ENCODE data around the gene CNST. TPM values are rescaled to one million over a fixed set of nuclear protein-coding genes. Genes with fewer than 3 reads are reported as not detected.
A peak's percentile ranks its signal among the peaks of the same experiment; 100 is the strongest.

CNST gene
- total and polyA plus RNA-seq, 2 of the 13 experiments (the other 11 are each of a cell fraction or from before 2014, with no cell fraction given), result 6.3 to 12.4 TPM

DNA sequence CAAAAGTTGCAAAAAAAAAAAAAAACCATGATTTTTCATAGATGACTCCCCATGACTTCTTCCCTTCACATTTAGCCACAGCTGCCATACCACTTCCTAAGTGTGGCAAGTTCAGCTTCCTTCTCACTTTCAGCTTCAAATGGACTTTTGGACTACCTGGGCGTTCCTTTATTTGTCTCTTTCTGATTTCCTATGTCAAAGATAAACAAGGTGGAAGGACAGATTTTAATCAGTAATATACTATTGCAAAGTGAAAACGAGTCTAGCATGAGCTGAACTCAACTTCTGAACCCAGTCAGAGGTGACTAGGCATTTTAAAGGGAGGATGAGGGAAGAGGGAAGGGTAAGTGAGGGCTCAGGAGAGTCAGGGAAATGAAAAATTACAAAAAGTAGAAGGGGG is 143.6 kb downstream of the CNST start (continued):
- TF ChIP-seq, protein P1, sequence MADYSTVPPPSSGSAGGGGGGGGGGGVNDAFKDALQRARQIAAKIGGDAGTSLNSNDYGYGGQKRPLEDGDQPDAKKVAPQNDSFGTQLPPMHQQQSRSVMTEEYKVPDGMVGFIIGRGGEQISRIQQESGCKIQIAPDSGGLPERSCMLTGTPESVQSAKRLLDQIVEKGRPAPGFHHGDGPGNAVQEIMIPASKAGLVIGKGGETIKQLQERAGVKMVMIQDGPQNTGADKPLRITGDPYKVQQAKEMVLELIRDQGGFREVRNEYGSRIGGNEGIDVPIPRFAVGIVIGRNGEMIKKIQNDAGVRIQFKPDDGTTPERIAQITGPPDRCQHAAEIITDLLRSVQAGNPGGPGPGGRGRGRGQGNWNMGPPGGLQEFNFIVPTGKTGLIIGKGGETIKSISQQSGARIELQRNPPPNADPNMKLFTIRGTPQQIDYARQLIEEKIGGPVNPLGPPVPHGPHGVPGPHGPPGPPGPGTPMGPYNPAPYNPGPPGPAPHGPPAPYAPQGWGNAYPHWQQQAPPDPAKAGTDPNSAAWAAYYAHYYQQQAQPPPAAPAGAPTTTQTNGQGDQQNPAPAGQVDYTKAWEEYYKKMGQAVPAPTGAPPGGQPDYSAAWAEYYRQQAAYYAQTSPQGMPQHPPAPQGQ (CRISPR knock-in tag; IDR thresholded peaks at IDR 0.05; ENCODE audit: borderline replicate concordance), result no peak
- TF ChIP-seq RCOR2 (CRISPR knock-in tag; IDR thresholded peaks at IDR 0.05) (peak; percentile 83), KAT8 (CRISPR knock-in tag; IDR thresholded peaks at IDR 0.05) (0 out of 2 replicates have a peak, but pooled peaks have one; percentile 37), DPF2 (CRISPR knock-in tag; IDR thresholded peaks at IDR 0.05; ENCODE audit: borderline replicate concordance, low read depth) (peak; percentile 65; the same call in 1 of the 2 replicates), ZNF337 (CRISPR knock-in tag; IDR thresholded peaks at IDR 0.05; ENCODE audit: borderline replicate concordance, low read depth) (0 out of 2 replicates have a peak, but pooled peaks have one; percentile 21), PPARG (CRISPR knock-in tag; conservative IDR thresholded peaks at IDR 0.05) (peak; percentile 63; the same call in 1 of the 2 replicates), RXRA (CRISPR knock-in tag; IDR thresholded peaks at IDR 0.05) (no peak), CREM (IDR thresholded peaks at IDR 0.05) (peak; percentile 62; the same call in 1 of the 2 replicates), CREM (CRISPR knock-in tag; IDR thresholded peaks at IDR 0.05) (no peak), NONO (IDR thresholded peaks at IDR 0.05) (no peak), NONO (CRISPR knock-in tag; conservative IDR thresholded peaks at IDR 0.05) (no peak), GATAD2A (CRISPR knock-in tag; IDR thresholded peaks at IDR 0.05) (peak; percentile 88), ZNF331 (CRISPR knock-in tag; IDR thresholded peaks at IDR 0.05) (peak; percentile 79), CEBPG (CRISPR knock-in tag; IDR thresholded peaks at IDR 0.05) (peak; percentile 64), ZNF607 (CRISPR knock-in tag; IDR thresholded peaks at IDR 0.05; ENCODE audit: borderline replicate concordance) (0 out of 2 replicates have a peak, but pooled peaks have one; percentile 58), GATA4 (IDR thresholded peaks at IDR 0.05; ENCODE audit: borderline replicate concordance, low read depth) (peak; percentile 24; the same call in 1 of the 2 replicates), KLF16 (CRISPR knock-in tag; IDR thresholded peaks at IDR 0.05) (peak in 1 of 2 experiments; percentile 31; a peak in 1 of 4 replicates), MED1 (CRISPR knock-in tag; IDR thresholded peaks at IDR 0.05) (peak; percentile 68), HNF4A (CRISPR knock-in tag; IDR thresholded peaks at IDR 0.05) (peak; percentile 93)
- TF ChIP-seq, protein P2, sequence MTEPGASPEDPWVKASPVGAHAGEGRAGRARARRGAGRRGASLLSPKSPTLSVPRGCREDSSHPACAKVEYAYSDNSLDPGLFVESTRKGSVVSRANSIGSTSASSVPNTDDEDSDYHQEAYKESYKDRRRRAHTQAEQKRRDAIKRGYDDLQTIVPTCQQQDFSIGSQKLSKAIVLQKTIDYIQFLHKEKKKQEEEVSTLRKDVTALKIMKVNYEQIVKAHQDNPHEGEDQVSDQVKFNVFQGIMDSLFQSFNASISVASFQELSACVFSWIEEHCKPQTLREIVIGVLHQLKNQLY (CRISPR knock-in tag; IDR thresholded peaks at IDR 0.05), result 0 out of 2 replicates have a peak, but pooled peaks have one; percentile 15
- TF ChIP-seq, protein P3, sequence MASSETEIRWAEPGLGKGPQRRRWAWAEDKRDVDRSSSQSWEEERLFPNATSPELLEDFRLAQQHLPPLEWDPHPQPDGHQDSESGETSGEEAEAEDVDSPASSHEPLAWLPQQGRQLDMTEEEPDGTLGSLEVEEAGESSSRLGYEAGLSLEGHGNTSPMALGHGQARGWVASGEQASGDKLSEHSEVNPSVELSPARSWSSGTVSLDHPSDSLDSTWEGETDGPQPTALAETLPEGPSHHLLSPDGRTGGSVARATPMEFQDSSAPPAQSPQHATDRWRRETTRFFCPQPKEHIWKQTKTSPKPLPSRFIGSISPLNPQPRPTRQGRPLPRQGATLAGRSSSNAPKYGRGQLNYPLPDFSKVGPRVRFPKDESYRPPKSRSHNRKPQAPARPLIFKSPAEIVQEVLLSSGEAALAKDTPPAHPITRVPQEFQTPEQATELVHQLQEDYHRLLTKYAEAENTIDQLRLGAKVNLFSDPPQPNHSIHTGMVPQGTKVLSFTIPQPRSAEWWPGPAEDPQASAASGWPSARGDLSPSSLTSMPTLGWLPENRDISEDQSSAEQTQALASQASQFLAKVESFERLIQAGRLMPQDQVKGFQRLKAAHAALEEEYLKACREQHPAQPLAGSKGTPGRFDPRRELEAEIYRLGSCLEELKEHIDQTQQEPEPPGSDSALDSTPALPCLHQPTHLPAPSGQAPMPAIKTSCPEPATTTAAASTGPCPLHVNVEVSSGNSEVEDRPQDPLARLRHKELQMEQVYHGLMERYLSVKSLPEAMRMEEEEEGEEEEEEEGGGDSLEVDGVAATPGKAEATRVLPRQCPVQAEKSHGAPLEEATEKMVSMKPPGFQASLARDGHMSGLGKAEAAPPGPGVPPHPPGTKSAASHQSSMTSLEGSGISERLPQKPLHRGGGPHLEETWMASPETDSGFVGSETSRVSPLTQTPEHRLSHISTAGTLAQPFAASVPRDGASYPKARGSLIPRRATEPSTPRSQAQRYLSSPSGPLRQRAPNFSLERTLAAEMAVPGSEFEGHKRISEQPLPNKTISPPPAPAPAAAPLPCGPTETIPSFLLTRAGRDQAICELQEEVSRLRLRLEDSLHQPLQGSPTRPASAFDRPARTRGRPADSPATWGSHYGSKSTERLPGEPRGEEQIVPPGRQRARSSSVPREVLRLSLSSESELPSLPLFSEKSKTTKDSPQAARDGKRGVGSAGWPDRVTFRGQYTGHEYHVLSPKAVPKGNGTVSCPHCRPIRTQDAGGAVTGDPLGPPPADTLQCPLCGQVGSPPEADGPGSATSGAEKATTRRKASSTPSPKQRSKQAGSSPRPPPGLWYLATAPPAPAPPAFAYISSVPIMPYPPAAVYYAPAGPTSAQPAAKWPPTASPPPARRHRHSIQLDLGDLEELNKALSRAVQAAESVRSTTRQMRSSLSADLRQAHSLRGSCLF (CRISPR knock-in tag; IDR thresholded peaks at IDR 0.05; ENCODE audit: borderline replicate concordance), result no peak
- TF ChIP-seq, protein P4, sequence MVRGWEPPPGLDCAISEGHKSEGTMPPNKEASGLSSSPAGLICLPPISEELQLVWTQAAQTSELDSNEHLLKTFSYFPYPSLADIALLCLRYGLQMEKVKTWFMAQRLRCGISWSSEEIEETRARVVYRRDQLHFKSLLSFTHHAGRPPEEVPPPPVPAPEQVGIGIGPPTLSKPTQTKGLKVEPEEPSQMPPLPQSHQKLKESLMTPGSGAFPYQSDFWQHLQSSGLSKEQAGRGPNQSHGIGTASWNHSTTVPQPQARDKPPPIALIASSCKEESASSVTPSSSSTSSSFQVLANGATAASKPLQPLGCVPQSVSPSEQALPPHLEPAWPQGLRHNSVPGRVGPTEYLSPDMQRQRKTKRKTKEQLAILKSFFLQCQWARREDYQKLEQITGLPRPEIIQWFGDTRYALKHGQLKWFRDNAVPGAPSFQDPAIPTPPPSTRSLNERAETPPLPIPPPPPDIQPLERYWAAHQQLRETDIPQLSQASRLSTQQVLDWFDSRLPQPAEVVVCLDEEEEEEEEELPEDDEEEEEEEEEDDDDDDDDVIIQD (CRISPR knock-in tag; IDR thresholded peaks at IDR 0.05; ENCODE audit: low read depth), result peak; percentile 92
- TF ChIP-seq, protein P5, sequence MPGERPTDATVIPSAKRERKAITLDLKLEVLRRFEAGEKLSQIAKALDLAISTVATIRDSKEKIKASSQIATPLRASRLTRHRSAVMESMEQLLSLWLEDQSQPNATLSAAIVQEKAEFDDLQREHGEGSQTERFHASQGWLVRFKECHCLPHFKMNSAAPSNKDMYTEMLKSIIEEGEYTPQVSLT (CRISPR knock-in tag; IDR thresholded peaks at IDR 0.05; ENCODE audit: borderline replicate concordance, low read depth), result no peak

All from HepG2 (cell line).